ENCODE results near the gene PJA2. TPM values are rescaled to one million over a fixed set of nuclear protein-coding genes. Genes with fewer than 3 reads are reported as not detected.
A peak's percentile ranks its signal among the peaks of the same experiment; 100 is the strongest.

PJA2 gene
- total RNA-seq, 1 donor from 2014 or later = 98.2 TPM

DNA sequence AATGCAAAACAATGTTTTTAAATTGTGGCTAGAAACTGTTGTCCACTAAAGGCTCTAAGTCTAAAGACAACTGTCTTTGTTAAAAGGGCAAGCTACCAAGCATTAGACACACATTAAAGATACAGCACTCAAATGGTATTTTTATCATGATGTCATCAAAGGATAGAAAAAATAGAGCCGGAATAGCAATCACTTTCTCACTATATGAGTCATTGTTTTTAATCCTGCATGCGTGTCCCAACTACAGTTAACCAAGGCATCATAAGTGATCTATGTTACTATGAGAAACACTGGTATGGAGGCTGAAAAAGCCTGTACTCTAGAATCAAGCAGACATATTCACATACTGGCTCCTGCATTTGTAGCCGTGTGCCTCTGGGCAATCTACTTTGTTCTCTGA lies 1.9 kb upstream of the PJA2 start:
- DNase-seq (ENCODE audit: low spot score) = no peak
- intact Hi-C loops (cut with DNase I) = loop anchor here (2.0 to 5.0 kb wide), 3 partner anchors 277 to 1029 kb away; partner anchors contain the start of genes FBXL17 and MAN2A1

DNA sequence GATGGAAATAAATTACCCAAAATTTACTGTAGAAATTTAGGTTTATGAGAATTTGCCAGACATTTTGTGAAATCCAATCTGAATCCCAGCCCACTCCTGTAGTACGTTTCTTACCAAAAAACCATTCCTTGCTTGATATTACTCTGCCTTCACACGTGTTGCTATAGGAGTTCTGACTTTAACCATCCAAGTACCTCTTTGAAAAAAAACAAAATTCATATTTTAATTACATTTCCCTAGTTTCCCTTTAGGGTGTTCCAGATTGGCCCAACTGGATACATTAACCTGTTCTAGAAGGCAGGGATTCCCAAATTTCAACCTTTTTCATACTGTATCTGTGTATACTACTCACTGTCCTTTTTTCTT lies 1.4 kb upstream of the PJA2 start:
- intact Hi-C loops (cut with DNase I) = loop anchor here (2.0 to 5.0 kb wide), 3 partner anchors 278 to 1029 kb away; partner anchors contain the start of genes FBXL17 and MAN2A1
- DNase-seq (ENCODE audit: low spot score) = no peak

DNA sequence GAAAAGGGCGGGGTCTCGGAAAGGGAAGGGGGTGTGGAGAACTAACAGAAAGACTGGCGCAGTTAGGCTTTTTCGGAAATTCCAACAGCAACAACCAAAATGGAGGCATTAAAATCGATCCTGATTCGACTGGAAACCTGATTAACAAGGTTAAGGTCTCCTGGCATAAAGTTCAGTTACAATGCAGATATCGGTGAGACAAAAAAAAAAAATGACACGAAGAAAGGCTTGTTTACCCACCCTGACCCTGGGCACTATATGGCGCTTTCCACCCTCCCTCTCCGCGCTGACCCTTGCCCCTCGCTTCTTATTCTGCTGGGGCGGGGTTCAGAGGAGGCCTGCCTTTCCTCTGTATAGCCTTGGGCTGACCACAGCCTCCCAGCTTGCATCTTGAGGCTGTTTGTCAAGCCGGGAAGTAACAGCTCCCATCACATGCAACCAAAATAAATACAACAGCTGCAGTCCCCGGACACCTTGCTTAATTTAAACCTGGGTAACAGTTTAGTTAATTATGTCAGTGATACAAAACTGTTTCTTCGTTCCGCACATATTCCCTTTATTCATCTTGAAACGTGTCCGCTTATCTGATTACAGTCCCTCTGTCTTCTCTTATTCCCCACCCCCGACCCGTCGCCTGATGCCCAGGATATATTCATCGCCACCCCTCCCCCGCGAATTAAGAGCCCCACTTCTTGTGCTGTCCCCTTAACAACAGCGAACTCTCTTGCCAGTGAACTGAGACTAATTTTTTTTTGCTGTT lies 795 bp upstream of the PJA2 start:
- DNase-seq (ENCODE audit: low spot score) = peak; percentile 84
- intact Hi-C loops (cut with DNase I) = loop anchor here (1.0 to 5.0 kb wide), 4 partner anchors 278 to 1028 kb away; partner anchors contain the start of genes FBXL17 and MAN2A1

DNA sequence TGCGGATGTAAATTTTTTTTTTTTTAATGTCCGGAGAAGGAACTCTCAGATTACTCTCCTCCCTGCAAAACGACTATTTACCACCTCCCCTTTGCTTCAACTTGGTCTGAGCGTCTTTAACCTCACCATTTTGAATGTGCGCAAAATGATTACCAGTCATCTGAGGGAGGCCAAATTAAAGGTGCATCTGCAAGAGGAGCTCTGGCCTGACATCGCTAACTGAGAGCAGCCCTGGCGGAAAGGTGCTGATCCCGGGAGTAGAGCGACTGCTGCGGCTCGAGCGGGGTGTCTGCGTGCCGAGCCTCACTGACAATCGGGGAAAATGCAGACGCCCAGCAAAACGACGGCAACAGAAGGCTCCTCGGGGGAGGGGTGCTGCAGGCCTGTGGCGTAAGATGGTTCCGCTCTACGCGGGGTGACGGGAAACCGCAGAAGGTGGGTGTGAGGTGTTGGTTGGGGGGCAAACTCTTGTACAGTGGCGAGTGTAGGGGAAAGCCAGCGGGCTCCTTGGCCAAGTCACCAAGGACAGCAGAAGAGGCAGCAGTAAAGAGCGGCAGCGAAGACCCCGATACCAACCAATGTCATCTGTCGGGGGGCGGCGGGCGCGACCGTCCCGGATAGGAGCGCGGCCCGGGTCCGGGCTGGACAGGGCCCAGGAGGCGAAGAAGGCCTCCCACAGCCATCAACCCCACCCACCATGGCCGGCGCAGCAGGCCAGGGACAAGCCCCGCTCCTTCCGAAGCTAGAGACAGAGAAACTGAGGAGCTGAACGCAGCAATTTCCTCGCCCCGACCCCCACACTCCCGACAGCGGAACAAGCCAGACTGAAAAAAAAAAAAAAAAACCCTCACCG lies 557 bp downstream of the PJA2 start:
- intact Hi-C loops (cut with DNase I) = loop anchor here (2.0 kb wide), 1 partner anchor 304 kb away; no protein-coding TSS in a partner anchor

DNA sequence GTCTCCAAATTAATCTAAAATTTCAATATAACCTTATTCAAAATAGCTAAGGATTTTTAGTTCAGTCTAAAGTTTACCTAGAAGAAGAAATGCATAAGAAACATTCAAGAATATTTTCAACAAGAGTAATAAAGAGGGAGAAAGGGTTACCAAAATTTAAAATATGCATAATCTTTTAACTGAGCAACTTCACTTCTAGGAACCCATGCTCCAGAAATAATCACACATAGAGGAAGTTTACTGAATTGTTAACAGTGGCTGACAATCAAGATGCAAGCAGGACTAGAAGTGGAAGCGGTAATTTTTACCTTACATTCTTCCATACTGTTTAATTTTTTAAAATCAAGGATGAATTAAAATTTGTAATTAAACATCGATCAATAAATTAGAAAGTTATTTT lies 1.9 kb downstream of the PJA2 start:
- DNase-seq (ENCODE audit: low spot score) = no peak
- intact Hi-C loops (cut with DNase I) = loop anchor here (2.0 kb wide), 1 partner anchor 303 kb away; no protein-coding TSS in a partner anchor

More for the DNA sequence above, 557 bp downstream of the PJA2 start:
- peak; percentile 85 for DNase-seq (ENCODE audit: low spot score)

DNA sequence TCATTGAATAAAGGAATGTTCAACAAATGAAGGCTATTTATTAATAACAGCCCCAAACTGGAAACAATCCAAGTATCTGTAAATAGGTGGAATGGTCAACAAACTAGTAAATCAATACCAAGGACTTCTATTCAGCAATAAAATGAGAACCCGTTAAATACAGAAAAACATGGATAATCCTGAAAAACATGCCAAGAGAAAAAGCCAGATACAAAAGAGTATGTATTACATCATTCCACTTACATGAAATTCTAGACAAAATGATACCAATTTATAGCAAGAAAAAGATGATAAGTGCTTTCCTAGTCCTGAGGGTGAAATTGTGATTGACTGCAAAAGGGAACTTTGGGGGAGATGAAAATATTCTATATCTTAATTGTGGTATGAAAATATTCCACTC lies 3.1 kb downstream of the PJA2 start:
- DNase-seq (ENCODE audit: low spot score) = no peak
- intact Hi-C loops (cut with DNase I) = no loop called here

DNA sequence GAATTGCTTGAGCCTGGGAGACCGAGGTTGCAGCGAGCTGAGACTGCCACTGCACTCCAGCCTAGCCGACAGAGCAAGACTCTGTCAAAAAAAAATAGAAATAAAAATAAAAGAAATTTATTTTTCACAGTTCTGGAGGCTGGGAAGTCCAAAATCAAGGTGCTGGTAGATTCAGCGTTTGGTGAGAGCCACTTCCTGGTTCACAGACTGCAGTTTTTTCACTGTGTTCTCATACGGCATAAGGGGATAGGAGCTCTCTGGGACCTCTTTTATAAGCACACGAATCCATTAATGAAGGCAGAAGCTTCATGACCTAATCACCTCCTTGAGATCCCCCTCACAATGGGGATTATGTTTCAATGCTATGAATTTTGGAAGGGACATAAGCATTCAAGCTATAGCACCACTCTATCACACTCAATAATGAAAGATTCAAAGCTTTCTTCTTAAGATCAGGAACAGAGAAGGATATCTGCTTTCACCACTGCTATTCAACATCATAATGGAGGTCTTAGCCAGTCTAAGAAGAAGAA lies 5.3 kb downstream of the PJA2 start:
- DNase-seq (ENCODE audit: low spot score) = no peak
- intact Hi-C loops (cut with DNase I) = no loop called here

DNA sequence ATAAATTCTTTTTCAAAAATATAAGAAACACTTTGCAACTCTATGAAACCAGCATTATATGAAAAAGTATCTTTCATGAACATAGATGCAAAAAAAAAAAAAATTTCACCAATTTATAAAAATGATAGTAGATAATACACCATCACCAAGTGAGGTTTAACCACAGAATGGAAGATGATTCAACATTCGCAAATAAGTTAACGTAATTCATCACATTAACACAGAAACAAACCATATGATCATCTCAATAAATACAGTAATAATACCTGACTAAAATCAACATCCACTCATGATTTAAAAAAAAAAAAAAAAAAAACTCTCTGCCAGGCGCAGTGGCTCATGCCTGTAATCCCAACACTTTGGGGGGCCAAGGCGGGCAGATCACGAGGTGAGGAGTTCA lies 6.3 kb downstream of the PJA2 start:
- intact Hi-C loops (cut with DNase I) = no loop called here
- no peak for DNase-seq (ENCODE audit: low spot score)

DNA sequence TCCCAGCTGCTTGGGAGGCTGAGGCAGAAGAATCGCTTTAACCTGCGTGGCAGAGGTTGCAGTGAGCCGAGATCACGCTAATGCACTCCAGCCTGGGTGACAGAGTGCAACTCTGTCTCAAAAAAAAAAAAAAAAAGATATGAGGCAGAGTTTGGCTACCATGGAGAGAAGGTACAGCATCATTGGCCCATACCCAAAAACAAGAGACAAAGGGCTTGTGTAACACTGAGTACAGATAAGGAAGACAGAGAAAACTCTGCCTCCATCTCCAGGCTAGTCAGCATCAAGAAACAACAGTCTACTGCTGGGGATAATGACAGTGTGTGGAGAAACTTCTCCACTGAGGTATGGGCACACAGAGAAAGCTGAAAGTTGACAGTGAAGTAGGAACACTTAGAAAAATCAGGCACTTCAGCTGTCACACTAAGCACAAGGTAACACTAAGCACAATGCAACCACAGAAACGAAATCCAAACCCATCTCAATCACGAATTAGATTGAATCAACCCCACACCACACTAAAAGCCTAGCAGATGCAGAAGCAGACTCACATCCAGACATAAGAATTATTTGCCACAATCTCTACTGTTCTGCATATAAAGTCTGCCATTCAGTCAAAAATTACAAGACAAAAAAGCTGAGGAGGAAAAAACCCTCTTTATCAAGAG lies 10.5 kb downstream of the PJA2 start:
- intact Hi-C loops (cut with DNase I) = no loop called here
- no peak for DNase-seq (ENCODE audit: low spot score)

DNA sequence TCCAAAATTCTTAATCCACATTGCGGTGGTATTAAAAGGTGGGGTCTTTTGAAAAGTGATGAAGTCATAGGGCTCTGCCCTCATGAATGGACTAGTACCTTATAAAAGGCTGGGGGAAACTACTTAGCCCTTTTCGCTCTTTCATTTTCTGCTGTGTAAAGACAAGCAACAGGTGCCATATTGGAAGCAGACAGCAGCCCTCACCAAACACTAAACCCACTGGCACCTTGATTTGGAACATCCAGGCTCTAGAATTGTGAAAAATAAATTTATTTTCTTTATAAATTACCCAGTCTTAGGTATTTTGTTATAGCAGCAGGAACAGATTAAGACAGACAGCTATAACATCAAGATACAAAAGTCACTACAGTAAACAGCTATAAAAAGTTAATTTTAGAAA lies 12.8 kb downstream of the PJA2 start:
- intact Hi-C loops (cut with DNase I) = no loop called here
- no peak for DNase-seq (ENCODE audit: low spot score)

DNA sequence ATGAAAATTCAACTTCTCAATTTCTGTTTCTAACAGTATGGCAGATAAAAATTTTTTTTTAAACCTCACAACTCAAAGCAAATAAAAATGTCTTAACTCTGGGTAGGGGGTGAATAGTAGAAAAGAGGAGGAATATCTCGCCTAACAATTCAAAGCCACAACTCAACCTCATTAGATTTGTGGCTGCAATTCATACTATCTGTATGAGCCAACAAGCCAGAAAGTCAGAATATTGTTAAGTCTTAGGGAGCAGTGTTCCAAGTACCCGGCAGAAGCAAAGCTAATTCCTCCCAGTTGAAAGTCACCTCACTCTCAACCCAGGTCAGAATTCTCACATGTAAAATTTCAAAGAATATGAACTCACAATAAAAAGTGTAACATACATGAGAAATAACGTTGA lies 15.0 kb downstream of the PJA2 start:
- intact Hi-C loops (cut with DNase I) = no loop called here
- DNase-seq (ENCODE audit: low spot score) = no peak

DNA sequence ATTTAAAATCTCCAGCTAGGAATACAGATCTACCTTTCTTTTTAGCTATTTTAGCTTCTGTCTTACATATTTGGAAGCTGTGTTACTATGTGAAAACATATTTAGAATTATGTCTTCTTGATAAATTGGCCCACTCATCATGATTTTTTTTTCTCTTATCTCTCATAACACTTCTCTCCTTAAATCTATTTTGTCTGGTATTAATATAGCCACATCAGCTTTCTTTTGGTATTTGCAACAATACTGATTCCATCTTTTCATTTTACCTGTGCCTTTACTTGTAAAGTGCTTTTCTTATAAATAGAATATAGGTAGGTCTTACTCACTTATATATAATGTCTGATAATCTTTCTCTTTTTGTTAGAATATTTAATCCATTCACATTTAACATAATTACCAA lies 19.6 kb downstream of the PJA2 start:
- intact Hi-C loops (cut with DNase I) = no loop called here
- DNase-seq (ENCODE audit: low spot score) = no peak

DNA sequence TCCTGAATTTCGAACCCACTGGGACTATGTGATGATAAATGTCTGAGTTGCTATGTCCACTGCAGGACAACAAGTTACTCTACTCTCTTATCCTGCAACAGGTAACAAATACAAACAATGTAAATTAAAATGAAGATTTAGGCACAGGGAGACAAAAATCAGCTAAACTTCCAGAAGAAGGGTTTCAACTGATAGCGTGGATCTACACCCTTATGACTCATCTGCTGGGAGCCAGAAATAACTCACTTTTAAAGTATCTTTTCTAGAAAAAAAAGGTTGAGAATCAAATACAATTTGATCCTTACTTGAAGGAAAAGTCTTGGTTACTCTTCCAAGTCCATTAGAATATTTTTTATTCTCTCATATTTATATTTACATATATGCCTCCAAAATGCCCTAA lies 21.4 kb downstream of the PJA2 start:
- intact Hi-C loops (cut with DNase I) = no loop called here
- no peak for DNase-seq (ENCODE audit: low spot score)

DNA sequence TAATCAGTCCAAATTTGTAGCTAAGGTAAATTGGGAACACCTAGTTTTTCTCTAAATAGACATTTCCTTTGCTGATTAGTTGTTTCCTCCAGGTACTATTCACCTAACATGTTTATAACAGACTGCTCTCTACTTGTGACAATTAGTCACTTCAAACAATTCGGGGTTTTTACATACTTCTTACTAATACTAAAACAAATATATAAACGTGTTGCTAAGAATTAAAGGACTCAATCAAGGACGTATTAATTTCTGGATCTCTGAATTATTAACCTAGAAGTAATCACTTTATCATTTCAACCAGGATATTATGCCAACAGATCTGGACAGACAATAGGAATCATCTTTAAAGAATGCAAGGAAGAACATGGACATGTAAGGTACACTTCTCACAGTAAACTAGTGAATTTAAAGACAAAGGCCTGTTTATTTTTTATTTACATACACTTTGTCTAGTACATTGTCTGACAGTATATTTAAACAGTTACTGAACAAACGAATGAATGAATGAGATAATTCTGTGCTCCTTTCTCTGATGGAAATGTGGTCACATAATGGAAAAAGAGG lies 22.3 kb downstream of the PJA2 start:
- intact Hi-C loops (cut with DNase I) = no loop called here
- no peak for DNase-seq (ENCODE audit: low spot score)

DNA sequence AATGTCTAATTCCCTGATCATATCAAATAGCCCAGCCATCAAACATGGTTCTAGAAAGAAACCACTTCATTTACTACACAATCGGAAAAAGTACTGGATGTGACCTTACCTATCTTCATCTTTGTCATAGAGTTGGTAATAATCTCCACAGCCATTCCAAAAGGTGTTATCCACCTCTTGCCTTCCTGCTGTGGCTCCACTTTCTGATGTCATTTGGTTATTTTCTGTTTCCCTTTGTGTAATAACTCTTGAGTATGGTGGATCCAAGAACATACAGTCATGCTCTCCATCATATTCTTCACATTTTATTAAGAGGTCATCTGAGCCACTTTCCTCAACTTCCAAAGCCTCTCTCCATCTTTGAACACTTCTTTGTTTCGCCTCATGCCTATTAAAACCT lies 31.7 kb downstream of the PJA2 start:
- intact Hi-C loops (cut with DNase I) = no loop called here

DNA sequence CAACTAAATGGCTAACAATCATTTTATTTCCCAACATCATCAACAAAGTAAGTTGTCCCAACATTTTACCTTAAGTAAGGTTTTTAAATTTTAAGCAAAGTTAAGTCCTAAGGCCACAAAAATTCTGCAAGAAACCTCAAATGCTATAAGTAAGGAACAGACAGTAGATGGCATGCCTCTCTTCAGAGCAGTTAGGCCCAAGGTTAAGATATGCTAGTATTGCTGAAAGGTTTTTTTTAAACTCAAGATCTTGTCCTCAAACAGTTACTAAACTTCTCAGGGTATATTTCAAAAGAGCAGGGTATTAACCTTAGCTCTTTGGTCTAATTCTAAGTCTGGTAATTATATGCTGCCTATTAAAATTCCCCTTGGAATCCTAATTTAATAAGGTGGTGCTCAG lies 35.1 kb downstream of the PJA2 start:
- intact Hi-C loops (cut with DNase I) = no loop called here
- no peak for DNase-seq (ENCODE audit: low spot score)

More for the DNA sequence above, 31.7 kb downstream of the PJA2 start:
- DNase-seq (ENCODE audit: low spot score) = no peak

DNA sequence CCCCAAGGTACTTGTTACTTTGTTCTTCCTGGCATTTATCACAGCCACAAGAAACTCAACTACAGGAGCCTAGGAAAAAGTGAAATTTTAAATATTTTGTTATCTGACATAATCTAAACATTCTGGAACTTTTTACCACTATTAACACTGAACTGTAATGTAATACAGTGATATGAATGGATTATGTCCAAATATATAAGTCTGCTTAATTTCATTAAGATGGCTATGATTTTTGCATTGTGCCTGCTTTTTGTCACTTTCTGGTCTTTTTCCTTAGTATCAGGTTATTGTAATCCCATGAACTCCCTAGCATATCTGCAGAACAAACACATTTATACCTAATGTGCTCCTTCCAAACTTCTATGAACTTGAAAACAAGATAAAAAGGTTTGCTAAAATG lies 35.8 kb downstream of the PJA2 start:
- DNase-seq (ENCODE audit: low spot score) = no peak
- intact Hi-C loops (cut with DNase I) = no loop called here

DNA sequence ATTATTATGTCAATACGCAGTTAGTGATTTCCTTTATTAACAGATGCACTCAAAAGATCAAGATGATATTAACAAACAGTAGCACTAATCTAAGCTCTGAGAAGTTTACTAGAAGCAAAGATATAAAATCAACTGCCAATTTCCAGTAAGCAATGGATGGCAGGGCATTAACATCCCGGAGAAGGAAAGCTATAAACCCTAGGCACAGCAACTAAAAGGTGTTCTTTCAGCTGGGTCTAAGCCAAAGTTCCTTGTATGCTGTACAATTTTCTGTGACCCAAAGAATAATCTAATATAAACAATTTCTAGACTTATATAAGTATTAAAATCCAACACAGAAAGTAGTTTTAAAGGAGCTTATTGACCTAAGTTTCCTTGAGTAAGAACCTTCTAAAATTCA lies 39.4 kb downstream of the PJA2 start:
- intact Hi-C loops (cut with DNase I) = no loop called here
- DNase-seq (ENCODE audit: low spot score) = no peak

DNA sequence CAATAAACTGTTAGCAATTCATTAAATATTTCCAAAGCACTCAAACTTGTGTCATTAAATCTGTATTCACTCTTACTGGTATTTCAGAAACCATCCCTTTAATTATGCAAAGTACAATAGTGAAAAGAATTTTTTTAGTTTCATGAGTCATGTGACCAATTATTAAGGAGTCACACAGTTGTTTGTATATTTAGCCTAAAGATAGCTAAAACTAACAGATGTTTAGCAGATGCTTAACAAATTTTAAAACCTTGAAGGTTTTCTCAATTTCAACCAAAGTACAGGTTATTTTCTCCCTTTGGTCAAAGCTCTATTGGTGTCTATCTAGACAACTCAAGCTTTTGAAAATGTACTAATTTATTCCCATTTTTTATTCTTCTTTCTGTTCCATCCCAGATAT lies 44.1 kb downstream of the PJA2 start:
- no peak for DNase-seq (ENCODE audit: low spot score)
- intact Hi-C loops (cut with DNase I) = no loop called here

DNA sequence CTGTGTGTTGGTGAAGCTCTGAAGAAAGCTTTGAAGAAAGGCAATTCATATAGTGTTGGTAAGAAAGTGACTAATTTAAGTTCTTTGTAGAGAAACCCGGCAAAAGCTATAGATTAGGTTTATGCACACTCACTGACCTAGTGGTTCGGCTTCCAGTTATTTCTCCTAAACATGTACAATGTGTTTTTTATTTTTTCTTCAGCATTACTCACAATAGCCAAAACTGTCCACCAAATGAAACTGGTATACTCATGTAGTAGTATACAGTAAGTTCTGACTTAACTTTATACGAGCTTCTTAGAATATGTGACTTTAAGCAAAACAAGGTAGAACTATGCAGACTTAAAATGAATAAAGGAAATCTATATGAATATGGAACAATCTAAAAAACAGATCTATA lies 44.8 kb downstream of the PJA2 start:
- intact Hi-C loops (cut with DNase I) = no loop called here
- DNase-seq (ENCODE audit: low spot score) = no peak

Measured in cardiac septum (tissue), 1 donor.